Endothelial cell (in vitro differentiated cells): ENCODE measurements around the gene MYCN. TPM values are rescaled to one million over a fixed set of nuclear protein-coding genes. Genes with fewer than 3 reads are reported as not detected.

Source experiments
- DNase-seq: peaks from one replicate; pipeline ENCODE4 v3.0.0; 2021; ENCODE audit warnings: low spot score
- H3K27ac Mint-ChIP-seq: one replicate; pipeline ENCODE4 v1.8.0; 2021; ENCODE audit warnings: mixed read lengths, inconsistent platforms; ENCODE audit not compliant: unreplicated experiment
- H3K27me3 Mint-ChIP-seq: one replicate; pipeline ENCODE4 v1.8.0; 2021; ENCODE audit warnings: mild to moderate bottlenecking, moderate library complexity, mixed read lengths, inconsistent platforms; ENCODE audit not compliant: unreplicated experiment
- H3K36me3 Mint-ChIP-seq: one replicate; pipeline ENCODE4 v1.8.0; 2021; ENCODE audit warnings: mild to moderate bottlenecking, low read depth, mixed read lengths, inconsistent platforms; ENCODE audit not compliant: unreplicated experiment
- H3K4me1 Mint-ChIP-seq: one replicate; pipeline ENCODE4 v1.8.0; 2021; ENCODE audit warnings: mild to moderate bottlenecking, mixed read lengths, inconsistent platforms; ENCODE audit not compliant: unreplicated experiment
- H3K4me3 Mint-ChIP-seq: one replicate; pipeline ENCODE4 v1.8.0; 2021; ENCODE audit warnings: mild to moderate bottlenecking, mixed read lengths, inconsistent platforms; ENCODE audit not compliant: unreplicated experiment
- H3K9me3 Mint-ChIP-seq: one replicate; pipeline ENCODE4 v1.8.0; 2021; ENCODE audit warnings: mixed read lengths, inconsistent platforms; ENCODE audit not compliant: unreplicated experiment
- total RNA-seq: library from RNA; stranded (reverse); fragmentation: NEBNext Ultra II Directional; extraction: Animal tissue kit (Norgen Biotek cat#: 25700); gene quantifications from one replicate; pipeline ENCODE4 v1.2.1, GENCODE V29; 2021; ENCODE audit not compliant: unreplicated experiment
- TF ChIP-seq, protein P1 (sequence below): fragments of 200-600 bp; sonication (generic); IDR thresholded peaks from one replicate; pipeline ENCODE4 v1.5.0; 2021; ENCODE audit warnings: antibody characterized with exemption; ENCODE audit not compliant: unreplicated experiment

The MYCN gene
- total RNA-seq, 1 donor from 2014 or later = 8.5 TPM

DNA sequence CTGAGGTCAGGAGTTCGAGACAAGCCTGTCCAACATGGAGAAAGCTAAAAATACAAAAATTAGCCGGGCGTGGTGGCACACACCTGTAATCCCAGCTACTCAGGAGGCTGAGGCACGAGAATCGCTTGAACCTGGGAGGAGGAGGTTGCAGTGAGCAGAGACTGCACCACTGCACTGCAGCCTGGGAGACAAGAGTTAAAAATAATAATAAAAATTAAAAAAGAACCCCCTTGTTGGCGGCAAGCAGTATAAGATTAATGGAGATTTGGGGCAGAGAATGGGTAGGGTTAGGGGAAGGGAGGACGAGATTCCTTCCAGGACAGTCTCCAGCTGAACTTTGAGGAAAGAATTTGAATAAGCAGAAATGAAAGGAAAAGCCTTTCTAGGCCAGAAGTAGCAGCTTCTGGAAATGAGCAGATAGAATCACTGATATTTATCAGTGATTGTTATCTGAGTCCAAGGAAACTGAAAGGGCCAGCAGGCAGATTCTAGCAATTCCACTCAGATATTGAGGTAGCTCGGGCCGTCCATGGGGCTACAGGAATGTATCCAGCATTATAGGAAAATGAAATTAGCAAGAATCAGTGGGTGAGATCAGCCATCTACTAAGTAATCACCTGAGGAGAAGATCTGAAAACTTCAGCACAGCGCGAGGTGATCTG, 7.0 kb upstream of the MYCN start:
- no peaks in the 10 kb centered on the region for H3K36me3 Mint-ChIP-seq
- no peak overlapping the region for H3K27ac Mint-ChIP-seq

DNA sequence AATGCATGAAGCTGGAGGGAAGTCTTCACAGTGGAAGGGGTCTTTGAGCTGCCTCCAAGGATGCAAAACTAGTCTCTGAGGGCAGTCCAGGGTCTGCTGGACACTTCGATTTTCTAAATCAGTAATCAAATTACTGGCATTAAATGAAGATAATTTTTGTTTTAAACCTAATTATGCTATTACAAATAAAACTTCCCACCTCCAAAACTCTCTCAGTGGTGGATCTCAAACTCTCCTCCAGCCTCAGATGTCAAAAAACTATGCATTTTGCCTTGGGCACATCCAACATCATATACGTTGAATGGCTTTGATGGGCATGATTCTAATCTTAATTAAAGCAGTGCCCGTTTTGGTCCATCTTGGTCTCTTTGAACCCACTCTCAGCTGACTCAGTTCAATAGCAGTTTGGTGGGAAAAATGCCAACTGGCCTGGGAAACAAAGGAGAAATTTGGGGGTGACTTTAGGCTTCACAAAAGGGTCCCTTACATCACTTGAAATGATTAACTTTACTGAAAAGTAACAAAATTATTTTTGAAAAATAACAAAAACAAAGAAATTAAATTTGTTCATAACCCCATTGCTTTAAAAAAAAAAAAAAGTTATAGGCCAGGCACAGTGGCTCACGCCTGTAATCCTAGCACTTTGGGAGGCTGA, 5.9 kb upstream of the MYCN start:
- H3K4me3 Mint-ChIP-seq = no peak overlapping the region
- H3K27me3 Mint-ChIP-seq = peaks cover 6% of the 10 kb centered on the region
- TF ChIP-seq, protein P1, sequence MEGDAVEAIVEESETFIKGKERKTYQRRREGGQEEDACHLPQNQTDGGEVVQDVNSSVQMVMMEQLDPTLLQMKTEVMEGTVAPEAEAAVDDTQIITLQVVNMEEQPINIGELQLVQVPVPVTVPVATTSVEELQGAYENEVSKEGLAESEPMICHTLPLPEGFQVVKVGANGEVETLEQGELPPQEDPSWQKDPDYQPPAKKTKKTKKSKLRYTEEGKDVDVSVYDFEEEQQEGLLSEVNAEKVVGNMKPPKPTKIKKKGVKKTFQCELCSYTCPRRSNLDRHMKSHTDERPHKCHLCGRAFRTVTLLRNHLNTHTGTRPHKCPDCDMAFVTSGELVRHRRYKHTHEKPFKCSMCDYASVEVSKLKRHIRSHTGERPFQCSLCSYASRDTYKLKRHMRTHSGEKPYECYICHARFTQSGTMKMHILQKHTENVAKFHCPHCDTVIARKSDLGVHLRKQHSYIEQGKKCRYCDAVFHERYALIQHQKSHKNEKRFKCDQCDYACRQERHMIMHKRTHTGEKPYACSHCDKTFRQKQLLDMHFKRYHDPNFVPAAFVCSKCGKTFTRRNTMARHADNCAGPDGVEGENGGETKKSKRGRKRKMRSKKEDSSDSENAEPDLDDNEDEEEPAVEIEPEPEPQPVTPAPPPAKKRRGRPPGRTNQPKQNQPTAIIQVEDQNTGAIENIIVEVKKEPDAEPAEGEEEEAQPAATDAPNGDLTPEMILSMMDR = no peak
- no peak overlapping the region for H3K27ac Mint-ChIP-seq
- no peaks in the 10 kb centered on the region for H3K4me1 Mint-ChIP-seq
- no peaks in the 10 kb centered on the region for H3K36me3 Mint-ChIP-seq
- no peaks in the 10 kb centered on the region for H3K9me3 Mint-ChIP-seq
- DNase-seq = no peak

More for the DNA sequence above, 7.0 kb upstream of the MYCN start:
- TF ChIP-seq, protein P1 = no peak
- Mint-ChIP-seq H3K27me3 (peaks cover 6% of the 10 kb centered on the region), H3K4me3 (no peak overlapping the region), H3K4me1 (no peaks in the 10 kb centered on the region), H3K9me3 (no peaks in the 10 kb centered on the region)
- no peak for DNase-seq

DNA sequence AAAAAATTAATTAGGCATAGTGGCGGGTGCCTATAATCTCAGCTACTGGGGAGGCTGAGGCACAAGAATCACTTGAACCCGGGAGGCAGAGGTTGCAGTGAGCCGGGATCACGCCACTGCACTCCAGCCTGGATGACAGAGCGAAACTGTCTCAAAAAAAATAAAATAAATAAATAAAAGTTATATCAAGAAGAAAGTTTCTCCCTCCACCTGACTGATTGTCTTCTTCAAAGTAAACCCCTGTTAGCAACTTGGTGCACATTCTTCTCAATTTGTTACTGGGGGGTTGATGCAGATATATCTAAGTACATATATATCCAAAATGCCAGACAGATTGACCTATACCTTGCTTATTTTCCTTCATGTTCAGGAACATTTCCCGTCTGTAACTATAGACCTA, 5.2 kb upstream of the MYCN start:
- Mint-ChIP-seq H3K27ac (no peak overlapping the region), H3K4me3 (no peak overlapping the region), H3K9me3 (no peaks in the 10 kb centered on the region), H3K4me1 (no peaks in the 10 kb centered on the region), H3K27me3 (peaks cover 6% of the 10 kb centered on the region), H3K36me3 (no peaks in the 10 kb centered on the region)
- TF ChIP-seq, protein P1 = no peak
- no peak for DNase-seq

DNA sequence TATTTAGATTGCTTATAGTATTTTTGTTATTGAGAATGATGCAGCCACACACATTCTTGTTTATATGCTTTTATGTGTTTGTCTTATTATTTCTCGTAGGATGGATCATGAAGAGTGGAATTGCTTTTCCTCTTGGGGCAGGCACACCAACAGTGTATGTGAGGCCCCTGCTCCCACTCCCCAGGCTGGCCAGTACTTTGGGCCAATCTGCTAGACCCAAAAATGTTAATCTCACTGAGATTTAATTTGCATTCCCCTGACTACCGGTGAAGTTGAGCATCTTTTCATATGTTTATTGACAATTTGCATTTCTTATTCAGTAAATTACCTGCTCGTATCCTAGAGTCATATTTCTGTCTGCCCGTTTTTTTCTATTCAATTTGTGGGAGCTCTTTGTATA, 4.7 kb upstream of the MYCN start:
- H3K4me1 Mint-ChIP-seq = no peaks in the 10 kb centered on the region
- H3K9me3 Mint-ChIP-seq = no peaks in the 10 kb centered on the region
- no peaks in the 10 kb centered on the region for H3K36me3 Mint-ChIP-seq
- H3K27ac Mint-ChIP-seq = no peak overlapping the region
- H3K27me3 Mint-ChIP-seq = peaks cover 6% of the 10 kb centered on the region
- DNase-seq = no peak
- no peak overlapping the region for H3K4me3 Mint-ChIP-seq
- TF ChIP-seq, protein P1 = no peak

DNA sequence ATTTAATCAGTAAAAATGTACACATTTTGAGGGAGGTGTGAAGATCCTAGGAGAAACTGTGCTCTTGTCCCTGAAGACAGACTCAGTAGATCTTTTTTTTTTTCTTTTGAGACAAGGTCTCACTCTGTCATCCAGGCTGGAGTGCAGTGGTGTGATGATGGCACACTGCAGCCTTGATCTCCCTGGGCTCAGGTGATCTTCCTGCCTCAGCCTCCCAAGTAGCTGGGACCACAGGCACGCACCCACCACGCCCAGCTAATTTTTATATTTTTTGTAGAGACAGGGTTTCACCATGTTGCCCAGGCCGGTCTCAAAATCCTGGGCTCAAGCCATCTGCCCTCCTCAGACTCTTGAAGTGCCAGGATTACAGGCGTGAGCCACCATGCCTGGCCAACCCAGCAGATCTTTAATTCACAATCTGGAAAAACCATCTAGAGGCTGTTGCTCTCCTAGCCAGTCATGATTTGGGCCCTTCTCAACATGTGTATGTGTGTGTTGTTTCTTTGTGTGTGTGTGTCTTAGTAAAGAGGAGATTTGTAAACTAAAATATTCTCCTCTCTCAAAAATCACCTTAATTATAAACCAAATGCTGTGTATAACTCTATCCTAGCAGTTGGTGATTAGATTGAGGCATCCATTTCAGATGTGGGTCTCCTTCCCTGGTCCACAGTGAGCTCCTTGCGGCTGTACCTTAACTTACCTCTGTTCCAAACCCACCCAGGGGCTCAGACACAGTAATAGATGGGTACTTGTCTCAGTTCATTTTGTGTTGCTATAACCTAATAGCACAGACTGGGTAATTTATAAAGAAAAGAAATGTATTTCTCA, 3.9 kb upstream of the MYCN start:
- no peaks in the 10 kb centered on the region for H3K4me1 Mint-ChIP-seq
- H3K27ac Mint-ChIP-seq = no peak overlapping the region
- H3K36me3 Mint-ChIP-seq = no peaks in the 10 kb centered on the region
- DNase-seq = no peak
- no peak overlapping the region for H3K4me3 Mint-ChIP-seq
- TF ChIP-seq, protein P1 = no peak
- no peaks in the 10 kb centered on the region for H3K9me3 Mint-ChIP-seq
- peaks cover 8% of the 10 kb centered on the region for H3K27me3 Mint-ChIP-seq
